HUES64 (cell line): ENCODE measurements around the gene PRLR.
"Not testable (repeated sequence)": the region's sequence is repeated elsewhere in the genome, so short reads cannot be mapped to it uniquely, and the experiment has no call there.

Source experiments
- H3K27ac ChIP-seq: 2 replicates; pipeline ENCODE4 v1.7.0; 2013; ENCODE audit warnings: low read depth, low read length, inconsistent platforms
- H3K27me3 ChIP-seq: 2 replicates; pipeline ENCODE4 v1.6.1; 2013; ENCODE audit warnings: mild to moderate bottlenecking, low read length; ENCODE audit not compliant: insufficient read depth
- H3K36me3 ChIP-seq: 2 replicates; pipeline ENCODE4 v1.6.1; 2013; ENCODE audit warnings: mild to moderate bottlenecking, low read length; ENCODE audit not compliant: insufficient read depth
- H3K4me1 ChIP-seq: 2 replicates; pipeline ENCODE4 v1.6.1; 2013; ENCODE audit warnings: mild to moderate bottlenecking, low read length, moderate library complexity; ENCODE audit not compliant: insufficient read depth
- H3K4me3 ChIP-seq: 2 replicates; pipeline ENCODE4 v1.5.1; 2013; ENCODE audit warnings: mild to moderate bottlenecking, low read length, moderate library complexity
- H3K9ac ChIP-seq: 2 replicates; pipeline ENCODE4 v1.6.1; 2013; ENCODE audit warnings: mild to moderate bottlenecking, low read depth, low read length
- H3K9me3 ChIP-seq: 2 replicates; pipeline ENCODE4 v1.6.1; 2013; ENCODE audit warnings: low read depth, low read length; ENCODE audit not compliant: insufficient read depth
- WGBS: fragments of 150-250, 120-280 bp; methylation state at CpG from one replicate; pipeline ENCODE4 v1.1.7; 2013; ENCODE audit warnings: missing lambda C conversion rate; 5-methylcytosine and 5-hydroxymethylcytosine counted together

Gene PRLR

GRCh38 chr5:35246900-35247647 lies 16.8 kb upstream of the PRLR start:
- WGBS: 87% methylated on average over 6 of the region's 7 CpGs
- Histone ChIP-seq H3K27ac (no peak overlapping the region), H3K9ac (no peak overlapping the region)

GRCh38 chr5:35246411-35246810 lies 16.1 kb upstream of the PRLR start:
- H3K9ac ChIP-seq: no peak overlapping the region
- no peaks in the 10 kb centered on the region for H3K27me3 ChIP-seq
- WGBS: 45% methylated on average over 2 of the region's 2 CpGs
- no peak overlapping the region for H3K27ac ChIP-seq
- H3K4me3 ChIP-seq: no peak overlapping the region
- H3K4me1 ChIP-seq: peaks cover 14% of the 10 kb centered on the region; the same call in 1 of the 2 replicates
- H3K36me3 ChIP-seq: no peaks in the 10 kb centered on the region
- H3K9me3 ChIP-seq: no peaks in the 10 kb centered on the region; the same call in 1 of the 2 replicates

More at GRCh38 chr5:35246900-35247647, 16.8 kb upstream of the PRLR start:
- no peaks in the 10 kb centered on the region for H3K36me3 ChIP-seq
- no peaks in the 10 kb centered on the region for H3K27me3 ChIP-seq
- H3K4me3 ChIP-seq: no peak overlapping the region
- peaks cover 2% of the 10 kb centered on the region; the same call in 1 of the 2 replicates for H3K9me3 ChIP-seq
- peaks cover 14% of the 10 kb centered on the region; the same call in 1 of the 2 replicates for H3K4me1 ChIP-seq

GRCh38 chr5:35245371-35245770 lies 15.1 kb upstream of the PRLR start:
- not testable (repeated sequence) for H3K9me3 ChIP-seq, H3K9ac ChIP-seq, H3K27me3 ChIP-seq, H3K36me3 ChIP-seq, H3K27ac ChIP-seq, H3K4me3 ChIP-seq
- 89% methylated on average over 8 of the region's 10 CpGs for WGBS
- peaks cover 14% of the 10 kb centered on the region; the same call in 1 of the 2 replicates for H3K4me1 ChIP-seq

- Histone ChIP-seq H3K4me1 (peaks cover 9% of the 10 kb centered on the region; the same call in 1 of the 2 replicates), H3K9me3 (no peaks in the 10 kb centered on the region; the same call in 1 of the 2 replicates), H3K4me3 (no peak overlapping the region), H3K27me3 (no peaks in the 10 kb centered on the region), H3K9ac (no peak overlapping the region), H3K36me3 (no peaks in the 10 kb centered on the region), H3K27ac (no peak overlapping the region)
- no CpG with 5 or more reads among the region's 1 CpG for WGBS
These were observed 13.9 kb upstream of the PRLR start for GRCh38 chr5:35244171-35244570.

- H3K27me3 ChIP-seq: no peaks in the 10 kb centered on the region
These were observed 12.5 kb upstream of the PRLR start for GRCh38 chr5:35242702-35243258.

GRCh38 chr5:35240892-35241291 lies 10.6 kb upstream of the PRLR start:
- H3K36me3 ChIP-seq: no peaks in the 10 kb centered on the region
- H3K9ac ChIP-seq: no peak overlapping the region
- no peak overlapping the region for H3K4me3 ChIP-seq
- H3K9me3 ChIP-seq: no peaks in the 10 kb centered on the region
- whole genome bisulfite sequencing: no CpG with 5 or more reads among the region's 1 CpG
- no peaks in the 10 kb centered on the region for H3K4me1 ChIP-seq
- no peak overlapping the region for H3K27ac ChIP-seq
- H3K27me3 ChIP-seq: no peaks in the 10 kb centered on the region

More at GRCh38 chr5:35242702-35243258, 12.5 kb upstream of the PRLR start:
- Histone ChIP-seq H3K4me1 (peaks cover 9% of the 10 kb centered on the region; the same call in 1 of the 2 replicates), H3K9ac (no peak overlapping the region), H3K27ac (no peak overlapping the region), H3K4me3 (no peak overlapping the region), H3K36me3 (no peaks in the 10 kb centered on the region), H3K9me3 (no peaks in the 10 kb centered on the region)
- 95% methylated on average over 4 of the region's 4 CpGs for WGBS

GRCh38 chr5:35239911-35240610 lies 9.8 kb upstream of the PRLR start:
- 86% methylated on average over 2 of the region's 2 CpGs for WGBS
- H3K36me3 ChIP-seq: no peaks in the 10 kb centered on the region
- H3K27ac ChIP-seq: no peak overlapping the region
- no peak overlapping the region for H3K9ac ChIP-seq
- no peak overlapping the region for H3K4me3 ChIP-seq
- no peaks in the 10 kb centered on the region for H3K4me1 ChIP-seq
- no peaks in the 10 kb centered on the region for H3K9me3 ChIP-seq
- no peaks in the 10 kb centered on the region for H3K27me3 ChIP-seq

GRCh38 chr5:35239476-35239875 lies 9.2 kb upstream of the PRLR start:
- Histone ChIP-seq H3K27ac (no peak overlapping the region), H3K9ac (no peak overlapping the region), H3K4me3 (no peak overlapping the region), H3K4me1 (no peaks in the 10 kb centered on the region), H3K9me3 (no peaks in the 10 kb centered on the region), H3K27me3 (no peaks in the 10 kb centered on the region), H3K36me3 (no peaks in the 10 kb centered on the region)
- WGBS: 96% methylated on average over 7 of the region's 7 CpGs

GRCh38 chr5:35237580-35238376 lies 7.5 kb upstream of the PRLR start:
- Histone ChIP-seq H3K27me3 (no peaks in the 10 kb centered on the region), H3K36me3 (no peaks in the 10 kb centered on the region), H3K4me1 (no peaks in the 10 kb centered on the region), H3K9me3 (no peaks in the 10 kb centered on the region), H3K27ac (no peak overlapping the region), H3K9ac (no peak overlapping the region), H3K4me3 (no peak overlapping the region)
- 90% methylated on average over 2 of the region's 2 CpGs for WGBS

GRCh38 chr5:35236770-35237169 lies 6.5 kb upstream of the PRLR start:
- no peaks in the 10 kb centered on the region for H3K36me3 ChIP-seq
- H3K27ac ChIP-seq: no peak overlapping the region
- H3K4me3 ChIP-seq: no peak overlapping the region
- H3K4me1 ChIP-seq: no peaks in the 10 kb centered on the region
- no peak overlapping the region for H3K9ac ChIP-seq
- no peaks in the 10 kb centered on the region for H3K9me3 ChIP-seq
- H3K27me3 ChIP-seq: no peaks in the 10 kb centered on the region
